HUES48 (cell line): Measurements from ENCODE around the gene LTBP4.
A peak's percentile ranks its signal among the peaks of the same experiment; 100 is the strongest.

Experiments used
- H3K27ac ChIP-seq: one replicate; pipeline ENCODE4 v1.7.0; 2013; ENCODE audit warnings: low read depth, low read length, inconsistent platforms
- H3K27me3 ChIP-seq: 2 replicates; pipeline ENCODE4 v1.6.1; 2013; ENCODE audit warnings: mild to moderate bottlenecking, low read length; ENCODE audit not compliant: control insufficient read depth, insufficient read depth
- H3K36me3 ChIP-seq: 2 replicates; pipeline ENCODE4 v1.6.1; 2013; ENCODE audit warnings: low read length; ENCODE audit not compliant: control insufficient read depth, insufficient read depth
- H3K4me1 ChIP-seq: 2 replicates; pipeline ENCODE4 v1.6.1; 2013; ENCODE audit warnings: mild to moderate bottlenecking, low read length; ENCODE audit not compliant: control insufficient read depth, insufficient read depth
- H3K4me3 ChIP-seq: 2 replicates; pipeline ENCODE4 v1.5.1; 2013; ENCODE audit warnings: mild to moderate bottlenecking, low read depth, low read length
- H3K9ac ChIP-seq: 2 replicates; pipeline ENCODE4 v1.6.1; 2013; ENCODE audit warnings: mild to moderate bottlenecking, low read depth, low read length, moderate library complexity
- H3K9me3 ChIP-seq: 2 replicates; pipeline ENCODE4 v1.6.1; 2013; ENCODE audit warnings: low read length; ENCODE audit not compliant: control insufficient read depth, insufficient read depth

LTBP4 gene

DNA sequence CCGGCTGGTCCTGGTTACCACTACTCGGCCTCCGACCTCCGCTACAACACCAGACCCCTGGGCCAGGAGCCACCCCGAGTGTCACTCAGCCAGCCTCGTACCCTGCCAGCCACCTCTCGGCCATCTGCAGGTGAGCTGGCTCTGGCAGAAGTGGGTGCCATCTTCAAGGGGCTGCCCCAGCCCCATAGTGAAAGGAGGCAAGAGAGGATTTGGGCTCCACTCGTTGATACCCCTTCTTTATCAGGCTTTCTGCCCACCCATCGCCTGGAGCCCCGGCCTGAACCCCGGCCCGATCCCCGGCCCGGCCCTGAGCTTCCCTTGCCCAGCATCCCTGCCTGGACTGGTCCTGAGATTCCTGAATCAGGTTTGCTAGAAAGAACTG is 7.1 kb downstream of the LTBP4 start:
- H3K27me3 ChIP-seq = peaks cover 65% of the 10 kb centered on the region
- H3K27ac ChIP-seq = no peak overlapping the region
- H3K36me3 ChIP-seq = no peaks in the 10 kb centered on the region
- H3K9ac ChIP-seq = no peak overlapping the region
- no peak overlapping the region for H3K4me3 ChIP-seq
- no peaks in the 10 kb centered on the region for H3K9me3 ChIP-seq
- peaks cover 12% of the 10 kb centered on the region for H3K4me1 ChIP-seq

DNA sequence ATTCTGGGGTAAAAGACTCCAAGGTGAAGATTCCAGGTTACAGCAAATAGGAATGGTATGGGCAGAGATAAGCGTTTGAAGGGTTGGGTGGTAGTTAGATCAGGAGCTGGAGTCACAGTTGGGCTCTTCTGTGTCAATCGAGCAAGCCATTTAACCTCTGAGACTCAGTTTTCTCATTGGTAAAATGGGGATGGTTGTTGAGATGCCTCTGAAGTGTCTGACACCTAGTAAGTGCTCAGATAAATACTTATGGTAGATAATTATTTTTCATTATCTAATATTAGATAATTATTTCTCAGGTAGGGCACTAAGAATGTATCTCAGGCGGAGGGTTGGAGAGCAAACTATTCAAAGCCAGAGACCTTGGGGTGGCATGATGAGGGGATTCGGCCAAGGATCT is 7.8 kb downstream of the LTBP4 start:
- Histone ChIP-seq H3K4me1 (peaks cover 9% of the 10 kb centered on the region; the same call in 1 of the 2 replicates), H3K27me3 (peaks cover 65% of the 10 kb centered on the region), H3K9me3 (no peaks in the 10 kb centered on the region), H3K27ac (no peak overlapping the region), H3K36me3 (no peaks in the 10 kb centered on the region), H3K9ac (no peak overlapping the region), H3K4me3 (peak overlapping the region; percentile 67)

DNA sequence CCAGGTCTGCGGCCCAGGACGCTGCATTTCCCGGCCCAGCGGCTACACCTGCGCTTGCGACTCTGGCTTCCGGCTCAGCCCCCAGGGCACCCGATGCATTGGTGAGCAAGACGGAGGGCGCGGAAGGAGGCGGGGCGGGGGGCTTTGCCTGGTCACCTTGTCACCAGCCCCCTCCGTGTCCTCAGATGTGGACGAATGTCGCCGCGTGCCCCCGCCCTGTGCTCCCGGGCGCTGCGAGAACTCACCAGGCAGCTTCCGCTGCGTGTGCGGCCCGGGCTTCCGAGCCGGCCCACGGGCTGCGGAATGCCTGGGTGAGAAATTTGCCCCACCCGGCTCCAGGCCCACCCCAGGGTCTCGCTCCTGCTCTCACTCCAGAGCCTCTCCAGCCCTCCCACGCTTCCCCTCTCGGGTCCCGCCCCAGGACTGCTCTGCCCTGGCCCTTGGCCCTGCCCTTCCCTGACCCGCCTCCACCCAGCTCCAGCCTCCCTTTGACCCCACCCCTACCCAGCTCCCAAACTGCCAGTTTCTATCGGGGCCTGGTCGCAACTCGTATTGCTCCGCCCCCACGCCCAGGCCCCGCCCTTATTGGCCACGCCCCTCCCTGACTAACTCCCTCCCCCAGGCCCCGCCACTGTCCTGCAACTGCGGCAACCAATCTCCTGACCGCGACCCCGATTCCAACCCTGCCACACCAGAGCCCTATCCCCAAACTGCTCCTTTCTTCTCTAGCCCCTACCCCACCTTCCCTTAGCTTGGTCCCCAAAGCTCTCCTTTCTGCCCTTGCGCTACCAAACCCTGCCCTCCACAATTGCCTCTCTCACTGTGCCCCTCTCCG is 8.6 kb downstream of the LTBP4 start:
- H3K4me1 ChIP-seq = peaks cover 9% of the 10 kb centered on the region; the same call in 1 of the 2 replicates
- H3K36me3 ChIP-seq = no peaks in the 10 kb centered on the region
- no peaks in the 10 kb centered on the region for H3K9me3 ChIP-seq
- H3K9ac ChIP-seq = no peak overlapping the region
- peaks cover 59% of the 10 kb centered on the region for H3K27me3 ChIP-seq
- H3K27ac ChIP-seq = no peak overlapping the region
- peak overlapping the region; percentile 67 for H3K4me3 ChIP-seq

DNA sequence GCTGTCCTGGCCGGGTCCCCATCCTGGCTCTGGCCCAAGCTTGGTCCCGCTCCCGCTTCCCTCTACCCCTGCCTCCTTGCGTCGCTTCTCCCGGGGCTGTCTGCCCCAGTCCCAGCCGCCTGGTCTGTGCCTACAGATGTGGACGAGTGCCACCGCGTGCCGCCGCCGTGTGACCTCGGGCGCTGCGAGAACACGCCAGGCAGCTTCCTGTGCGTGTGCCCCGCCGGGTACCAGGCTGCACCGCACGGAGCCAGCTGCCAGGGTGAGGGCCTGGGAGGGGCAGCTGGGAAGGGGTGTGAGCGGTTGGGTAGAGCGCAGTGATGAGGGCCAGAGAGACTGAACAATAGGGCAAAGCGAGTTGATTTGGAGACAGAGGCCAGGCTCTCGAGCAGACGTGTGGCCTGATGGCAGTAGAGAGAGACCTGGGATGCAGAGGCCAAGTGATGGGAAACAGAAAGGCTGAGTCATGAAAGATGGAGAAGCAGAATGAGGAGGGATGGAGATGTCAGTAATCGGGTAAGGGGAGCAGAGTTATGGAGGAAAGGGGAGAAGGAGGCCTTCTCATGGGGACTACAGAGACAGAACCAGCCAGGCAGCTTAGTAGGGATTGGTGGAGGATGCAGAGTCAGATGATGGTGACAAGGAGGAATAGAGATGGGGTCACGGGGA is 9.4 kb downstream of the LTBP4 start:
- Histone ChIP-seq H3K27me3 (peaks cover 54% of the 10 kb centered on the region), H3K4me1 (peaks cover 12% of the 10 kb centered on the region), H3K9me3 (no peaks in the 10 kb centered on the region), H3K4me3 (peak overlapping the region; percentile 50; the same call in 1 of the 2 replicates), H3K27ac (no peak overlapping the region), H3K9ac (no peak overlapping the region), H3K36me3 (no peaks in the 10 kb centered on the region)

DNA sequence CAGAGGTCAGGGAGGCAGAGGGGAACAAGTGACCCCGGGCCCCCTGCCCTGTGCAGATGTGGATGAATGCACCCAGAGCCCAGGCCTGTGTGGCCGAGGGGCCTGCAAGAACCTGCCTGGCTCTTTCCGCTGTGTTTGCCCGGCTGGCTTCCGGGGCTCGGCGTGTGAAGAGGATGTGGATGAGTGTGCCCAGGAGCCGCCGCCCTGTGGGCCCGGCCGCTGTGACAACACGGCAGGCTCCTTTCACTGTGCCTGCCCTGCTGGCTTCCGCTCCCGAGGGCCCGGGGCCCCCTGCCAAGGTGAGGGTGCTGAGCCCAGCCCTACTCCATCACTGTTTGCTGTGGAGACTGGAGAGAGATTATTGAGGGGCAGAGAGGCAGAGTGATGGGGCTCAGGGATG is 9.9 kb downstream of the LTBP4 start:
- Histone ChIP-seq H3K27me3 (peaks cover 54% of the 10 kb centered on the region), H3K4me3 (no peak overlapping the region), H3K27ac (no peak overlapping the region), H3K9me3 (no peaks in the 10 kb centered on the region), H3K9ac (no peak overlapping the region), H3K4me1 (peaks cover 8% of the 10 kb centered on the region), H3K36me3 (0 out of 2 replicates have a peak, but pooled peaks cover 5% of the 10 kb centered on the region)

DNA sequence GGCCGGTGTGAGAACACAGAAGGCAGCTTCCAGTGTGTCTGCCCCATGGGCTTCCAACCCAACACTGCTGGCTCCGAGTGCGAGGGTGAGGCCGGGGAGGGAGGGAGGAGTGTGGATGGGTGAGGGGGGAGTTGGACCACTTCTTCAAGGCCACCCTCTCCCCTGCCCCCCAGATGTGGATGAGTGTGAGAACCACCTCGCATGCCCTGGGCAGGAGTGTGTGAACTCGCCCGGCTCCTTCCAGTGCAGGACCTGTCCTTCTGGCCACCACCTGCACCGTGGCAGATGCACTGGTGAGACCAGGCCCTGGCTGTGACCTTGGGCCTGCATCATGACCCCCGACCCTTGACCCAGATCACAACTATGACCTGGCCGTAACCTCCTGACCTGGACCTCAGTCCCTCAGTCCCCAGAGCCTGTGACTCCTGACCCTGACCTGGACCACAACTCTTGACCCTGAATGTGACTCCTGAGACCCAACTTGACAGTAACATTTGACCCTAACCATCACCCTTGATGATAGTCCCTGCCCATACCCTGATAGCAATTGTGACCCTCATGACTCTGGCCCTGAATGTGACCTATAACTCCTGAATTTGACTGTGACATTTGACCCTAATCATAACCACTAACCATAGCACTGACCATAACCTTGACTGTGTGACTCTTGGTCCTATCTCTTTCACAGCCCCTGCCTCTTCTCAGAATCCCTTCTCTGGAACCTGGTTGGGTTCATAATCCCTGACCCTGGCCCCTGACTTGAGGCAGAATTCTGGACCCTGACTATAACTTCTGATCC is 10.9 kb downstream of the LTBP4 start:
- Histone ChIP-seq H3K9me3 (no peaks in the 10 kb centered on the region), H3K9ac (no peak overlapping the region), H3K27ac (no peak overlapping the region), H3K4me1 (peaks cover 8% of the 10 kb centered on the region), H3K27me3 (peaks cover 48% of the 10 kb centered on the region), H3K36me3 (peaks cover 5% of the 10 kb centered on the region; the same call in 1 of the 2 replicates), H3K4me3 (no peak overlapping the region)

DNA sequence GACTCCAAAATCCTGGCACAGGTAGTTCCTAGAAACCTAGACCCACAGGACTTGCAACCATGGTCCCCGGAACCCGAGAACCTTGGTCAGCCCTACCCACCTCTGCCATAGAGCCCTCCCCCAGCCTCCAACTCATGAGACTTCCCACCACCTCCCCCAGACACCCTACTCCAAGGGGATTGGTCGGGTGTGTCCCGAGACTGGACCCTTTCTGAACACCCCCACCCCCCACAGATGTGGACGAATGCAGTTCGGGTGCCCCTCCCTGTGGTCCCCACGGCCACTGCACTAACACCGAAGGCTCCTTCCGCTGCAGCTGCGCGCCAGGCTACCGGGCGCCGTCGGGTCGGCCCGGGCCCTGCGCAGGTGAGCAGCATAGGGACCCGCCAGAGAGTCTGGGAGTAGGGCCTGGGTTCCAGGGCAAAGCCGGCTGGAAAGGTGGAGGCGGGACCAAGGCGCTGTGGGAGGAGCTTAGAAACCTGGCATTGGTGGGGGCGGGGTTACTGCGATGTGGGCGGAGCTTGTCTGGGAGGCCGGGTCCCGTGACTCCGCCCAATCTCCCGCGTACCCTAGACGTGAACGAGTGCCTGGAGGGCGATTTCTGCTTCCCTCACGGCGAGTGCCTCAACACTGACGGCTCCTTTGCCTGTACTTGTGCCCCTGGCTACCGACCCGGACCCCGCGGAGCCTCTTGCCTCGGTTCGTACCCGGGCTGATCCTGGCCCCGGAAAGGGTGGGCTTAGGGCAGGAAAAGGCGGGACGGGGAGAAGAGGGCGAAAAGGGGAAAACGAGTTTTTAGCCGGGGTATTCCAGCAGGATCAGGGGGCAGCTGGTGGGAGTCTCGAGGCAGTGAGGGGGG is 11.9 kb downstream of the LTBP4 start:
- peak overlapping the region; percentile 92 for H3K4me3 ChIP-seq
- peaks cover 39% of the 10 kb centered on the region for H3K27me3 ChIP-seq
- H3K27ac ChIP-seq = peak overlapping the region; percentile 74
- no peaks in the 10 kb centered on the region for H3K9me3 ChIP-seq
- peak overlapping the region; percentile 68 for H3K9ac ChIP-seq
- peaks cover 5% of the 10 kb centered on the region; the same call in 1 of the 2 replicates for H3K36me3 ChIP-seq
- peaks cover 8% of the 10 kb centered on the region for H3K4me1 ChIP-seq

DNA sequence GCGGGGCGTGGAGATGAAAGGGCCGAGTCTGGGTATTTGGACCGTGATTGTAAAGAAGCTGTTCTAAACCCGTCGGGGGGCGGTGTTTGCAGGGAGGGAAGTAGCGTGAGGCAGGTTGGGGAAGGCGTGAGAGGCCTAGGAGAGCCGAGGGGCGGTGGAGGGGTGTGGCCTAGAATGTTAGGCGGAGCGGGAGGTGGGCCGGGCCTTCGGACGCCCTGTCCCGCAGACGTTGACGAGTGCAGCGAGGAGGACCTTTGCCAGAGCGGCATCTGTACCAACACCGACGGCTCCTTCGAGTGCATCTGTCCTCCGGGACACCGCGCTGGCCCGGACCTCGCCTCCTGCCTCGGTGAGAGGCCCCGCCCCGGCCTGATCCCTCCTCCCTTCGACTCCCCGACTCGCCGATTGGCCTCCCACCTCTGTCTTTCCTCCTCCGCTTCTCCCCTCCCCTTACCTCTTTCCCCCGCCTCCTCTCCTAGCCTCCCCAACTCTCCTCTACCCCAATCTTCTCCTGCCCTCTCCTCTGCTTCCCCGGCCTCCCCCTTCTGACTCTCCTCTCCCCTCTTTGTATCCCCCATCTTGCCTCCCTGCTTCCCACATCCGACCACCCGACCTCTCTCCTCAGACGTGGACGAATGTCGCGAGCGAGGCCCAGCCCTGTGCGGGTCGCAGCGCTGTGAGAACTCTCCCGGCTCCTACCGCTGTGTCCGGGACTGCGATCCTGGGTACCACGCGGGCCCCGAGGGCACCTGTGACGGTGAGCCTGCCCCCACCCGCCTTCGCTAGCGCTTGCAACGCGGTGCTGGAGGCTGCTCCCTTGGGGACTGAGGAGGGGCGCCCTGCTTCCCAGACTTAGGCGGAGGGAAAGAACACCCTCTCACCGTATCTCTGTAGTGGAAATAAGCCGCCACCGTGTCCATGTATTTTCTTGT is 12.8 kb downstream of the LTBP4 start:
- Histone ChIP-seq H3K4me3 (peak overlapping the region; percentile 92), H3K9me3 (no peaks in the 10 kb centered on the region), H3K4me1 (peaks cover 8% of the 10 kb centered on the region), H3K27ac (peak overlapping the region; percentile 88), H3K9ac (peak overlapping the region; percentile 68), H3K36me3 (peaks cover 5% of the 10 kb centered on the region; the same call in 1 of the 2 replicates), H3K27me3 (peaks cover 32% of the 10 kb centered on the region)

DNA sequence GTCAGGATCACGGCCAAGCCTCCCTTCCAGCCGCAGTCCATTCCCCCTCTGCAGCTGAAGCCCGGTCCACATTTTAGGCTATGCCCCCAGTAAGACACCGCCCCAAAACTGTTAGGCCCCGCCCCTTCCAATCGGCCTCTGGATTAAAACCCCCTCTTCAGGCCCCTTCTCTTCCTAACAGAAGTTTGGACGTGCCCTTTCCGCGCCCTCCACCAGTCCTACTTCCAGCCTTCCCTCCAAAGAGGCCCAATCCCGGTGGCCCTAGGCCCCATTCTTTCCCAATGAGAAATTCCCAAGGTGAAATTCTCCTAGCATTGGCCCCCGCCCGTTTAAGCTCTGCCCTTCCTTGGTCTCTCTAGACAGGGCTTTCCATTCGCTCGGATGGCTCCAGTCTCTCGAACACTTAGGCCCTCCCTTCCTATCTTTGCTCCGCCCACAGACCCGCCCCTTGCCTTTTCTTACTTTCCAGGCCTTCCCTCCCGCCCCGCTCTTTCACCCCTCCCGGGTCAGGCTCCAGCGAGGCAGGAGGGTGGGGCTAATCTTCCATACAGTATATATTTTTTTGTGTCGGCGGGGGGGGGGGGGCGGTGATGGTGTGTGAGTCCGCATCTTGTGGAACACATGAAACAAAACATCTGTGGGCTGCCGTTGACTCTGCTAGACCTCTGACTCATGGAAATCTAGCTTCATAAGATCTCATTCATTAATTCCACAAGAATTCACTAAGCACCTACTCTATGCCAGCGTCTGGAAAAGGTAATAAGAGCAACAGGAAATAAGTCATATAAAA is 13.6 kb downstream of the LTBP4 start:
- Histone ChIP-seq H3K27ac (peak overlapping the region; percentile 88), H3K36me3 (peaks cover 14% of the 10 kb centered on the region), H3K4me3 (peak overlapping the region; percentile 92)

More for the DNA sequence above, 13.6 kb downstream of the LTBP4 start:
- Histone ChIP-seq H3K4me1 (peaks cover 8% of the 10 kb centered on the region), H3K9me3 (no peaks in the 10 kb centered on the region), H3K27me3 (peaks cover 25% of the 10 kb centered on the region), H3K9ac (no peak overlapping the region)
